Activated CD8-positive, alpha-beta memory T cell treated with anti-CD3 and anti-CD28 coated beads, Interleukin-2, amount 10 ng/mL, durations not matched to agents 7 days and 5 days (primary cell): ENCODE data around the gene DGKD. TPM values are rescaled to one million over a fixed set of nuclear protein-coding genes. Genes with fewer than 3 reads are reported as not detected.

Experiments
- ATAC-seq: fragments of 150-1000 bp; cut with Tn5 transposase; one replicate; pipeline ENCODE4 v1.10.0; 2021; ENCODE audit warnings: moderate library complexity
- CTCF ChIA-PET: fragments of 350-600 bp; sonication (Branson Sonifier 250); formaldehyde crosslinking; loops from one replicate; lab custom pipeline; 2021; ENCODE audit warnings: antibody characterized with exemption; lab: Charles Lee
- DNase-seq: peaks from one replicate; pipeline ENCODE4 v3.0.0-alpha.2; 2020
- H3K27ac Mint-ChIP-seq: one replicate; pipeline ENCODE4 v1.8.0; 2021; ENCODE audit warnings: mild to moderate bottlenecking, mixed read lengths
- H3K27me3 Mint-ChIP-seq: one replicate; pipeline ENCODE4 v1.8.0; 2021; ENCODE audit warnings: mixed read lengths
- H3K36me3 Mint-ChIP-seq: one replicate; pipeline ENCODE4 v1.8.0; 2021; ENCODE audit warnings: mild to moderate bottlenecking, mixed read lengths
- H3K4me1 Mint-ChIP-seq: one replicate; pipeline ENCODE4 v1.8.0; 2021; ENCODE audit warnings: mixed read lengths
- H3K4me3 Mint-ChIP-seq: one replicate; pipeline ENCODE4 v1.8.0; 2021; ENCODE audit warnings: mild to moderate bottlenecking, moderate library complexity, mixed read lengths
- H3K9me3 Mint-ChIP-seq: one replicate; pipeline ENCODE4 v1.8.0; 2022; ENCODE audit warnings: low read depth, mixed read lengths
- total RNA-seq, 2 experiments: library from RNA; stranded (reverse); gene quantifications; one replicate each; pipeline ENCODE4 v1.2.3, GENCODE V29; 2021

The DGKD gene
- total RNA-seq, 2 experiments from 2014 or later = 42.3 to 92.4 TPM

DNA sequence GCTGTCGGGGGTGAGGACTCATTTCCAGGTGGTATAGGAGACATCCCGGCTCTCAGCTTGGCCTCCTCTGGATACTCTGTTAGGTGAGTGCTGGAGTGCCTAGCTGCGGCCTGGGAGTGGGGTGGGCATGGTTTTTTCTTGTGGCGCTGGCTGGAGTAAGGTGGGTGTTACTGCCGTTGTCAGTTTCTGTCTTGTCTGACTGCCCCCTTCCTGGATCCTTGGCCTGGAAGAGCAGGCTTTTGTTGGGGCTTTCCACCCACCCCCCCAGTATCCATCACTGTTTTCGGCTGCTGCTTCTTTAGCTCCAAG, 69.2 kb downstream of the DGKD start:
- Mint-ChIP-seq H3K27ac (peak overlapping the region; percentile 27), H3K4me3 (no peak overlapping the region), H3K9me3 (peaks cover 6% of the 10 kb centered on the region), H3K4me1 (peaks cover 66% of the 10 kb centered on the region), H3K36me3 (peaks cover 43% of the 10 kb centered on the region), H3K27me3 (no peaks in the 10 kb centered on the region)
- ATAC-seq = no peak
- CTCF ChIA-PET = interaction anchor here (14.8 kb wide), 1 partner anchor 19 kb away, joined by 145 read pairs; no protein-coding TSS in a partner anchor
- DNase-seq = no peak

DNA sequence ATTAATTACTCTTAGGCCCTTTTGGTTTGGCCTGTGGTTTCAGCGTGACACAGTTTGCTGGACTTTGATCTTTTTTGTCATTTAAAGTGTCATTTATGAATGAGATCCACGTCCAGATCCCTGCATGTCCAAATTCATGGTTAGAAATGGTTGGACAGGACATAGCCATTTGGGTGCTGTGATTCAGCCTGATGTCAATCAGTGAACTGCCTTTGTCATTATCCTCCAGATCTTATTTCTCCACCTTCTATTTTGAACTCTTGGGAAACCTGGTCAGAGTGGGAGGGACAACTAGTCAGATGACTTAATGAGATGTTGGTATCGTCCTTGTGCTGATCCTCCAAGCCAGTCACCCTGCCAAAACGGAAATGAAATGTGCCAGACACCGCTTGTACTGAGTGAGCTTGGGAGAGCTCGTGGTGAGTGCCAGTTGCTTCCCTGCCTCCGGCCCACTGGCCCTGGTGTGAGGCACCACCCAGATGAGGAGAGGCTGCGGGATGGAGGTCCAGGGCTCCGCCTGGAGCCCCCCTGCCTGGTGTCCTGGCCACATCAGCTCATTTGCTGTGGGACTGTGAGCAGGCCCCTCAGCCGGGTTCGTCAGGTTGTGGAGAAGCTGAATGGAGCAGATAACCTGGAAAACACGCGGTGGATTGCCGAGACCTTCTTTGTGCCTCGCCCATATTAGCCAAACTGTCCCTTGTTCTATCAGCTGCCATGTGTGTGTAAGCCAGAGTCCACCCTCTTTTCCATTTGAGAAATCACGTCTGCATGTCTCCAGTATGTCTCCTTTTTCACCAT, 70.1 kb downstream of the DGKD start:
- Mint-ChIP-seq H3K4me3 (no peak overlapping the region), H3K36me3 (peaks cover 41% of the 10 kb centered on the region), H3K27ac (no peak overlapping the region), H3K4me1 (peaks cover 59% of the 10 kb centered on the region), H3K27me3 (no peaks in the 10 kb centered on the region), H3K9me3 (peaks cover 6% of the 10 kb centered on the region)
- DNase-seq = peak; percentile 18
- no peak for ATAC-seq
- CTCF ChIA-PET = interaction anchor here (1.0 to 14.8 kb wide), 5 partner anchors 11 to 20 kb away, joined by 3 to 145 read pairs (median 4); no protein-coding TSS in a partner anchor

DNA sequence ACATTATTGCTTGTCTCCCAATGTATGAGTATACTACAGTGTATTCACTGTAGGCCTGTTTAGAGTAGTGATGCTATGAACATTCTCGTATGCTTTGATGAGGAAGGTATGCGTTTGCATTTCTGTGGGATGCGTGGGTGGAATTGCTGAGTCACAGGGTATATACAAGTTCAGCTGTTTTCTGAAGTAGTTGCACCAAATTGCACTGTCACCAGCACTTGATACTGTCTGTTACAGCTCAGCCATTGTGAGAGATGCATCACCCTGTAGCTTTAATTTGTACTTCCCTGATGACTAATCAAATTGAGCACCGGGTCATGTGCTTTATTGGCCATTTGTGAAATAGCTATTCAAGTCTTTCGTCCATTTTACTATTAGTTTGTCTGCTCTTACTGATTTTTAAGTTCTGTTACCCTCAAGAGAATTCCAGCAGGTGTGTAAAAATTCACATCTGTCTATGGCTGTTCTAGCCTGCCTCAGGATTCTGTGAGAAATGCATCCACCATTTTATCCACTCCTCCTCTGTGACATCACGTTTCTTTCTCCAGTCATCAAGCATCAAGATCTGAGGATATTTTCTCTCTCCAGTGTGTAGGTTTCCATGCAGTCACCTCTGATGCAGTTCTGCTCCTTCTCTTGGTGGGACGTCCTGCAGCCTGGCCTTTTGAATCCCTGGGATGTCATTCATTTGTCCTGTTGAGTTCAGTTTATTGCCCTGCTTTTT, 72.5 kb downstream of the DGKD start:
- peaks cover 37% of the 10 kb centered on the region for H3K4me1 Mint-ChIP-seq
- H3K27ac Mint-ChIP-seq = peak overlapping the region; percentile 52
- H3K9me3 Mint-ChIP-seq = peaks cover 6% of the 10 kb centered on the region
- peak; percentile 50 for DNase-seq
- CTCF ChIA-PET = interaction anchor here (8.5 to 14.8 kb wide), 2 partner anchors 17 to 22 kb away, joined by 49 to 145 read pairs; no protein-coding TSS in a partner anchor
- peaks cover 41% of the 10 kb centered on the region for H3K36me3 Mint-ChIP-seq
- no peak overlapping the region for H3K4me3 Mint-ChIP-seq
- H3K27me3 Mint-ChIP-seq = no peaks in the 10 kb centered on the region
- ATAC-seq = no peak

DNA sequence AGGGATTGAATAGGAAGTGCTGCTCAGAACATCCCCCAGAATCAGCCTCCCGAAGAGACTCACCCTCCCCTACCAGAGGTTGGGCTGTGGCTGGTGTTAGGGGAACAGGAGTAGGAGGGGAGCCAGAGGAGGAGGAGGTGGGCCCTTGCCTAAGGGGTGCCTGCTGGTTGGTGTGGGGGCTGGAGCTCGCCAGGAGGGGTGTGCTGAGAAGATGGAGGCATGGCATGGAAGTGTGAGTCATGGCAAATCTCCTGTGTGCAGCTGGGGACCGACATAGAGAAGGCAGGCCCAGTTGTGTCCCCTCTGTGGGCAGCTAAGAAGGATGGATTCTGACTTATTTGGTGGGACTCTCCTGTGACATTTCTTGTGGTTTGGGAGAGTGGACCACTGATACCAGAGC, 73.7 kb downstream of the DGKD start:
- peaks cover 25% of the 10 kb centered on the region for H3K4me1 Mint-ChIP-seq
- H3K27me3 Mint-ChIP-seq = no peaks in the 10 kb centered on the region
- H3K27ac Mint-ChIP-seq = no peak overlapping the region
- CTCF ChIA-PET = interaction anchor here (8.5 to 14.8 kb wide), 2 partner anchors 16 to 24 kb away, joined by 49 to 145 read pairs; no protein-coding TSS in a partner anchor
- H3K36me3 Mint-ChIP-seq = peaks cover 37% of the 10 kb centered on the region
- peaks cover 6% of the 10 kb centered on the region for H3K9me3 Mint-ChIP-seq
- peak; percentile 5 for DNase-seq
- H3K4me3 Mint-ChIP-seq = no peak overlapping the region
- no peak for ATAC-seq

DNA sequence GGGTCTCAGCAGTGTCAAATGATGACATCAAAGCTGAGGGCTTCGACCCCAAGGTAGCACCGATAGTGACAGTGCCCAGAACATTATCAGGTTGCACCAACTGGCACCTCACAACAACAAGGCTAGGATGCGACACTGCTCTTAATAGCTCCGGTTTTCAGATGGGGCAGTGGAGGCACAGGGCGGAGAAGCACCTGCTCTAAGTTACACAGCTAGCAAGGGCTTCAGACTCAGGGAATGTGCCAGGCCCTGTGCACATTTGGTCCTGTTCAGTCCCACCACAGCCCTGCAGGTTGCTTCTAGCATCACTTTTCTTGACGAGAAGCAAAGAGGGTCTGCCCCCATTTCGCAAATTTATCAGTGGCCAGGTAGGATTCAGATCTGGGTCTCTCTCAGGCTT, 74.1 kb downstream of the DGKD start:
- DNase-seq = peak; percentile 30
- peaks cover 33% of the 10 kb centered on the region for H3K36me3 Mint-ChIP-seq
- peaks cover 21% of the 10 kb centered on the region for H3K4me1 Mint-ChIP-seq
- no peaks in the 10 kb centered on the region for H3K27me3 Mint-ChIP-seq
- H3K4me3 Mint-ChIP-seq = no peak overlapping the region
- peaks cover 6% of the 10 kb centered on the region for H3K9me3 Mint-ChIP-seq
- CTCF ChIA-PET = interaction anchor here (8.5 kb wide), 1 partner anchor 16 kb away, joined by 49 read pairs; no protein-coding TSS in a partner anchor
- no peak overlapping the region for H3K27ac Mint-ChIP-seq
- no peak for ATAC-seq

DNA sequence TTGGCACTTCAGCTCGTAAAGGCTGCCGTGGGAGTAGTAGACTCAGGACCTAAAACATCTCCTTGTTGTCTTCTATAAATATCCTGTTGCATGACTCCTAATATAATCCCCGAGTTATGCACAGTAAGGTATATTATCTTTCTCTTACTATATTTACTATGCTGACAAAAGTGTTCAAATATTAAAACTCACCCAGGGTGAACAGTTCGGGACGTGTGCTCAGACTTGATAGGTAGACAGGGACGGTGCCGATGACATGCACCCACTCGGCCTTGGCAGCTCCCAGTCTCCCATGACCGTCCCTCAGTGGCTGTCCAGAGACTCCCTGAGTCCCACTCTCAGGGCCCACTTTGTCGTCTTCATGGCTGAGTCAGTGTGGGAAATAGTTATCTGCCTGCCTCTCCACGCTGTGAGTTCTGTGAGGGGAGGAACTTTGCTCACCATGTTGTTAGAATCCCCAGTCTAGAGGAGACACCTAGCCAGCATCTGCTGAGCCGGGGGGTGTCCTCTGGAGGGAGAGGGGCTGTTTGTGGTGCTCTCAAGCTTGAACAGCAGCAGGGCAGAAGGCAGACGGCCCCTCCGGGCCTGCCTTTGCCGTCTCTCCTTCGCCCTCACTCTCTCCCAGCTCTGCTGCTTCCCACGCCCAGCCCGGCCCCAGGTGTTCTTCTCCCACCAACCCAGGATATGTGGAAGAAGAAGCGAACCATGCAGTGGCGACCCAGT, 75.0 kb downstream of the DGKD start:
- H3K27ac Mint-ChIP-seq = no peak overlapping the region
- no peak overlapping the region for H3K4me3 Mint-ChIP-seq
- no peak for ATAC-seq
- peaks cover 6% of the 10 kb centered on the region for H3K9me3 Mint-ChIP-seq
- CTCF ChIA-PET = interaction anchor here (0.9 to 8.5 kb wide), 2 partner anchors 15 to 25 kb away, joined by 4 to 49 read pairs; no protein-coding TSS in a partner anchor
- no peaks in the 10 kb centered on the region for H3K27me3 Mint-ChIP-seq
- peaks cover 25% of the 10 kb centered on the region for H3K36me3 Mint-ChIP-seq
- peak; percentile 27 for DNase-seq
- H3K4me1 Mint-ChIP-seq = peaks cover 21% of the 10 kb centered on the region

DNA sequence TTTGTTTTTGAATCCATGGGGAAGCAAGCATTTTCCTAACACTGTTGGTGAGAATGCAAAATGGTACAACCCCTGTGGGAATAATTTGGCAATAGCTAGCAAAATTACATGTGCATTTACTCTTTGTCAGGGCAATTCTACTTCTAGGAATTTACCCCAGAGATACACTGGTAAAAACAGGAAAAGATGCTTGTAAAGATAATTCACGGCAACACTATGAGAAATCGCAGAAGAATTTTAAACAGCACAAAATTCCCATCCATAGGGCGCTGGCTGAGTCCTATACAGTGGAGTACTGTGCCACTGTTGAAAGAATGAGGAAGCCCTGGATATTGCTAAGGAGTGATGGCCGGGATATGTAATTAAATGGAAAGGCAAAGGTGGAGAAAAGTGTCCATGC, 75.8 kb downstream of the DGKD start:
- CTCF ChIA-PET = interaction anchor here (0.9 to 8.5 kb wide), 2 partner anchors 14 to 26 kb away, joined by 4 to 49 read pairs; no protein-coding TSS in a partner anchor
- no peaks in the 10 kb centered on the region for H3K27me3 Mint-ChIP-seq
- H3K9me3 Mint-ChIP-seq = peaks cover 3% of the 10 kb centered on the region
- H3K4me1 Mint-ChIP-seq = peaks cover 21% of the 10 kb centered on the region
- ATAC-seq (no peak), DNase-seq (no peak)
- no peak overlapping the region for H3K27ac Mint-ChIP-seq
- H3K36me3 Mint-ChIP-seq = peaks cover 22% of the 10 kb centered on the region
- no peak overlapping the region for H3K4me3 Mint-ChIP-seq

DNA sequence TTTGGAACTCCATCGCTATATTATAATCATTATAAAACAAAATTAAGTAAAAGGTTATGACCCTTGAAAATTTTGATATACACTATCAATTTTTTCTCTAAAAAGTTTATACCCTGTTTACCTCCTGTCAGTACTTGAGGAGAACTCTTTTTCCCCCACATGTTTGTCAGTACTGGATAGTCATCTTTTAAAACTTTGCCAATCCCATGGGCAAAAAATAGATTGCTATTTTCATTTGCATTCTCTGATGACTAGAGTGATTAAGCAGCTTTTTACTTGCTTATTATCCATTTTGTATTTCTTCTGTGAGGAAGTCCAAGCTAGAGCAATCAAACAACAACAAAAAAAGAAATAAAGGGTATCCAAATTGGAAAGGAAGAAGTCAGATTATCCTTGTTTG, 76.4 kb downstream of the DGKD start:
- no peak overlapping the region for H3K27ac Mint-ChIP-seq
- peaks cover 3% of the 10 kb centered on the region for H3K9me3 Mint-ChIP-seq
- ATAC-seq (no peak), DNase-seq (no peak)
- H3K4me1 Mint-ChIP-seq = peaks cover 19% of the 10 kb centered on the region
- CTCF ChIA-PET = interaction anchor here (1.5 to 8.5 kb wide), 2 partner anchors 9 to 13 kb away, joined by 4 to 49 read pairs; no protein-coding TSS in a partner anchor
- H3K4me3 Mint-ChIP-seq = no peak overlapping the region
- H3K27me3 Mint-ChIP-seq = no peaks in the 10 kb centered on the region
- H3K36me3 Mint-ChIP-seq = peaks cover 19% of the 10 kb centered on the region

DNA sequence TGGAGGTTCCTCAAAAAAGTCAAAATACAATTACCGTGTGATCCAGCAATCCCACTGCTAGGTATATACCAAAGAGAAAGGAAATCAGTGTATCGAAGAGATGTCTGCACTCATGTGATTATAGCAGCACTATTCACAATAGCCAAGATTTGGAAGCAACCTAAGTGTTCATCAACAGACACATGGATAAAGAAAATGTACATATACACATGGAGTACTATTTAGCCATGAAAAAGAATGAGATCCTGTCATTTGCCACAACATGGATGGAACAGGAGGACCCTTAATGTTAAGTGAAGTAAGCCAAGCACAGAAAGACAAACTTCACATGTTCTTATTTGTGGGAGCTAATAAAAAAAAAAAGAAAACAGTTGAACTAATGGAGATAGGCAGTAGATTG, 78.7 kb downstream of the DGKD start:
- DNase-seq (no peak), ATAC-seq (no peak)
- CTCF ChIA-PET = interaction anchor here (8.5 kb wide), 1 partner anchor 11 kb away, joined by 49 read pairs; no protein-coding TSS in a partner anchor
- H3K4me3 Mint-ChIP-seq = no peak overlapping the region
- no peaks in the 10 kb centered on the region for H3K27me3 Mint-ChIP-seq
- no peaks in the 10 kb centered on the region for H3K9me3 Mint-ChIP-seq
- H3K27ac Mint-ChIP-seq = no peak overlapping the region
- H3K4me1 Mint-ChIP-seq = peaks cover 4% of the 10 kb centered on the region
- peaks cover 6% of the 10 kb centered on the region for H3K36me3 Mint-ChIP-seq

DNA sequence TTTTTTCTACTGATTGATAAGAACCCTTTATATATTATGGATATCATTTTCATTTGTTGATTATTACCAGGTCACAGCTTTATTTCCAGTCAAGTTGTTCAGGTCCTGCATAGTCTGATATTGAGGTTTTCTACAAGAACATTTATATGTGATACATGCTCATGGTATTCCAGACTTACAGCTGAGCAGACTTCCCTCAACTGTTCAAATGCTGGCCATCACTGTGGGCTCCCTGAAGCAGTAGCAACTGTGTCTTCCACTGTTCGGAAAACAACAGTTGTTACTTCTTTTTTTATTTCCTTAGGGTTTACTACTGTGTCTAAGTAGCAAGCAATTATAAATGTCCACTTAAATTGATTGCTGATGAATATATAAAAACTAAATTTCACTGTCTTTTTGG, 79.5 kb downstream of the DGKD start:
- no peak overlapping the region for H3K27ac Mint-ChIP-seq

DNA sequence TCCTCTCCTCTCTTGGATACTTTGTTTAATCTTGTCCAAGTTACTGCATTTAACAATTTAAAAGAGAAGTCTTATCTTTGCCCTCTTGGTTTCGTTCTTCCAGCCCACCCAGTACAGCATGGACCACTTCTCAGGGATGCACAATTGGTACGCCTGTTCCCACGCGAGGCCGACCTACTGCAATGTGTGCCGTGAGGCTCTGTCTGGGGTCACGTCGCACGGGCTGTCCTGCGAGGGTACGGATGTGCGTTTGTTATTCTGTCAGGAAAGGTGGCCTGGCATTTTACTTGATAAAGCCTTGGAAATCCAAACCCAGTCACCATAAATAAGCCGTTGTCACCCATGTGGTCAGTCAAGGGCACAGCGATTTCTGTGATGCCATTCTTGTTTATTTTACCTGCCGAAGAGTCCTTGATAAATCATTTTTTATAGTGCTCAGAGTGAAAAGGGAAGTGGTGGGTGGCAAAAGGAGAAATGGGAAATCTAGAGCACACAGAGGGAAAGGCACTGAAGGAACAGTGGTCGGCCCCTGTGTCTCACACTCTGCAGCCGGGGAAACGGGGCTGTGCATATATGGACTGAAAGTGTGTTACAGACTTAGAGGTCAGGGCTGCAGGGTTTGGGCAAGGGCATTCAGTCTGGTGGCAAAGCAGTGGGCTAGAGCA, 80.5 kb downstream of the DGKD start:
- CTCF ChIA-PET = interaction anchor here (0.8 to 8.5 kb wide), 4 partner anchors 9 to 30 kb away, joined by 3 to 49 read pairs (median 4); no protein-coding TSS in a partner anchor
- Mint-ChIP-seq H3K9me3 (no peaks in the 10 kb centered on the region), H3K27me3 (no peaks in the 10 kb centered on the region), H3K36me3 (peaks cover 7% of the 10 kb centered on the region), H3K4me1 (peaks cover 3% of the 10 kb centered on the region), H3K4me3 (no peak overlapping the region), H3K27ac (no peak overlapping the region)
- ATAC-seq (no peak), DNase-seq (peak; percentile 25)

More for the DNA sequence above, 79.5 kb downstream of the DGKD start:
- no peaks in the 10 kb centered on the region for H3K27me3 Mint-ChIP-seq
- peaks cover 4% of the 10 kb centered on the region for H3K4me1 Mint-ChIP-seq
- DNase-seq = no peak
- no peak for ATAC-seq
- CTCF ChIA-PET = interaction anchor here (0.9 to 8.5 kb wide), 3 partner anchors 10 to 29 kb away, joined by 3 to 49 read pairs (median 4); no protein-coding TSS in a partner anchor
- no peaks in the 10 kb centered on the region for H3K9me3 Mint-ChIP-seq
- H3K36me3 Mint-ChIP-seq = peaks cover 7% of the 10 kb centered on the region
- H3K4me3 Mint-ChIP-seq = no peak overlapping the region

DNA sequence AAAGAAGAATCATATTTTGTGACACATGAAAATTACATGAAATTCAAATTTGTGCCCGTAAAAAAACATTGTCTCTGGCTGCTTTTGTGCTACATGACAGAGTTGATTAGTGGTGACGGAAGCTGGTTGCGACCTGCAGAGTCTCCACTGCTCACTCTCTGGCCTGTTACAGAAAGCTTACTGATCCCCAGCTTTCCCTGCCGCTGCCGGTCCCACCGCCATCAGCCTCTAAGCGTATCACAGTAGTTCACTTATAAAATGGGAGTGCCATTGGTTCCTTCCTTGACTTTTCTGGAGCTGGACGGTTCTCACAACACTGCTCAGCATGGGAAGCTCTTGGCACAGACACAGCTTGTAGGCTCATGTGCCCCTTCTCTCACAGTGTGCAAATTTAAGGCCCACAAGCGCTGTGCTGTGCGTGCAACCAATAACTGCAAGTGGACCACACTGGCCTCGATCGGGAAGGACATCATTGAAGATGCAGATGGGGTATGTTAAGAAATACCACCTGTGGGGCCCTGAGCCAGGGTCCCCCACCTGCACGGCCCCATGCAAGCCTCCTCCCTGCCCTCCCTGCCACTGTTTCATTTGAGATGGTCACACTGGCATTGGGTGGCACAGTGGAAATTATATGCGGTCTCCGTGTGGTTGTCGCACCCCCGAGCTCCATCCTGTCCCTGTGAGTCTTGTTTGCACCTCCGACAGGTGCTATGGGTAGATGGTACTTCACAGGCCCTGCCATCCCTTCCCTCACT, 81.3 kb downstream of the DGKD start:
- CTCF ChIA-PET = interaction anchor here (0.8 to 1.5 kb wide), 2 partner anchors 11 to 12 kb away, joined by 3 to 6 read pairs; no protein-coding TSS in a partner anchor
- Mint-ChIP-seq H3K27me3 (no peaks in the 10 kb centered on the region), H3K4me1 (peaks cover 5% of the 10 kb centered on the region), H3K36me3 (peaks cover 7% of the 10 kb centered on the region), H3K27ac (peak overlapping the region; percentile 20), H3K9me3 (no peaks in the 10 kb centered on the region), H3K4me3 (no peak overlapping the region)
- DNase-seq (peak; percentile 31), ATAC-seq (no peak)
